Measurements from ENCODE around the gene ORC5.

GRCh38 chr7:104254696-104255095, 46.9 kb upstream of the ORC5 start:
- TF ChIP-seq, protein P1, sequence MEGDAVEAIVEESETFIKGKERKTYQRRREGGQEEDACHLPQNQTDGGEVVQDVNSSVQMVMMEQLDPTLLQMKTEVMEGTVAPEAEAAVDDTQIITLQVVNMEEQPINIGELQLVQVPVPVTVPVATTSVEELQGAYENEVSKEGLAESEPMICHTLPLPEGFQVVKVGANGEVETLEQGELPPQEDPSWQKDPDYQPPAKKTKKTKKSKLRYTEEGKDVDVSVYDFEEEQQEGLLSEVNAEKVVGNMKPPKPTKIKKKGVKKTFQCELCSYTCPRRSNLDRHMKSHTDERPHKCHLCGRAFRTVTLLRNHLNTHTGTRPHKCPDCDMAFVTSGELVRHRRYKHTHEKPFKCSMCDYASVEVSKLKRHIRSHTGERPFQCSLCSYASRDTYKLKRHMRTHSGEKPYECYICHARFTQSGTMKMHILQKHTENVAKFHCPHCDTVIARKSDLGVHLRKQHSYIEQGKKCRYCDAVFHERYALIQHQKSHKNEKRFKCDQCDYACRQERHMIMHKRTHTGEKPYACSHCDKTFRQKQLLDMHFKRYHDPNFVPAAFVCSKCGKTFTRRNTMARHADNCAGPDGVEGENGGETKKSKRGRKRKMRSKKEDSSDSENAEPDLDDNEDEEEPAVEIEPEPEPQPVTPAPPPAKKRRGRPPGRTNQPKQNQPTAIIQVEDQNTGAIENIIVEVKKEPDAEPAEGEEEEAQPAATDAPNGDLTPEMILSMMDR (conservative IDR thresholded peaks at IDR 0.05; ENCODE audit: low read depth in 2 of 2): no peak
- TF ChIP-seq POLR2AphosphoS5 (IDR thresholded peaks at IDR 0.05; ENCODE audit: low read depth) (no peak), REST (IDR thresholded peaks at IDR 0.05; ENCODE audit: unreplicated experiment) (no peak)
